NB4 (cell line): ENCODE data around the gene ATP11C.

Experiments
- DNase-seq: peaks from one replicate; pipeline ENCODE4 v3.0.0; 2010; ENCODE audit warnings: low read depth
- H3K4me3 ChIP-seq: one replicate; pipeline ENCODE4 v1.5.1; 2011; ENCODE audit warnings: mild to moderate bottlenecking, low read depth, low read length, moderate library complexity
- MYC ChIP-seq: IDR thresholded peaks from 2 replicates; pipeline ENCODE4 v1.6.1; 2011; ENCODE audit warnings: low read depth, low read length
- POLR2A ChIP-seq: IDR thresholded peaks from 2 replicates; pipeline ENCODE4 v1.6.1; 2011; ENCODE audit warnings: mild to moderate bottlenecking; ENCODE audit not compliant: insufficient read length; ENCODE audit errors: extremely low read depth
- TF ChIP-seq, protein P1 (sequence below): IDR thresholded peaks from 2 replicates; pipeline ENCODE4 v1.6.1; 2011; ENCODE audit warnings: low read depth, low read length
- TF ChIP-seq, protein P2 (sequence below): IDR thresholded peaks from one replicate; pipeline ENCODE4 v1.5.1; 2012; ENCODE audit warnings: low read depth, low read length

Gene ATP11C

DNA sequence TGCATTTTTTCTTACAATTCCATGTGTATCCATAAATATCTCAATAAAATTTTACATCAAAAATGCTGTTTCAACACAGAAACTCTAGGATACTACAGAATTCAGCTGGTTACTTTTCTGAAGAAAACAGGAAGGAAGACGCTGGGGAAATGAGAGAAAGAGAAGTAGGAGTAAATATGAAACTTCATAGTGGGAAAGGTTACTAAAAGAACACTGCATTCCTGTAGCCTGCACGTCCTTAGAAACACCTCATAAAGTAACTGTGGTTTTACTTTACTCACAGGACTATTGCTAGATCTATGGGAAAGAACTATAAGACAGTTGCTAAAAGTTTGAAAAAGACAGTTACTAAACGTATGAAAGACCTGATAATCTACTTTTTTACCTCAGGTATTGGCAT is 23.1 kb downstream of the ATP11C start:
- DNase-seq: peak; percentile 34
- no peak overlapping the region for H3K4me3 ChIP-seq
- TF ChIP-seq POLR2A: no peak

DNA sequence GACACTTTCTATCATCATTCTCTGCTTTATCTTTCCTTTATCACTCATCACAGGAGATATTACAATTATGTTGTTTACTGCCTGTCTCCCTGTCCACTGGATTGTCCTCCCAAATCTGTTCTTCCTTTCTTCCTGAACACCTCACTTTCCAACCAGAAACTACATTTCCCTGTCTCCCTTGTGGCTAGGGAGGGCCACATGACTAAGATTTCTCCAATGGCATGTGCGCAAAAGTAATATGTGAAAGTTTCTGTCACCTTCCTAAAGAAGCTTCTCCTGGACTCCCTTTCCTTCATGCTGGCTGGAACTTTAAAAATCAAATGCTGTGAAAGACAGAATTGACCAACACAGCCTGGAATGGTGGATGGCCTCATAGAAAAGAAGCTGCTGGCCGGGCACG is 25.8 kb downstream of the ATP11C start:
- H3K4me3 ChIP-seq: no peak overlapping the region
- no peak for DNase-seq
- no peak for TF ChIP-seq POLR2A
- no peak for TF ChIP-seq MYC
- TF ChIP-seq, protein P1, sequence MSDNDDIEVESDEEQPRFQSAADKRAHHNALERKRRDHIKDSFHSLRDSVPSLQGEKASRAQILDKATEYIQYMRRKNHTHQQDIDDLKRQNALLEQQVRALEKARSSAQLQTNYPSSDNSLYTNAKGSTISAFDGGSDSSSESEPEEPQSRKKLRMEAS: no peak
- TF ChIP-seq, protein P2, sequence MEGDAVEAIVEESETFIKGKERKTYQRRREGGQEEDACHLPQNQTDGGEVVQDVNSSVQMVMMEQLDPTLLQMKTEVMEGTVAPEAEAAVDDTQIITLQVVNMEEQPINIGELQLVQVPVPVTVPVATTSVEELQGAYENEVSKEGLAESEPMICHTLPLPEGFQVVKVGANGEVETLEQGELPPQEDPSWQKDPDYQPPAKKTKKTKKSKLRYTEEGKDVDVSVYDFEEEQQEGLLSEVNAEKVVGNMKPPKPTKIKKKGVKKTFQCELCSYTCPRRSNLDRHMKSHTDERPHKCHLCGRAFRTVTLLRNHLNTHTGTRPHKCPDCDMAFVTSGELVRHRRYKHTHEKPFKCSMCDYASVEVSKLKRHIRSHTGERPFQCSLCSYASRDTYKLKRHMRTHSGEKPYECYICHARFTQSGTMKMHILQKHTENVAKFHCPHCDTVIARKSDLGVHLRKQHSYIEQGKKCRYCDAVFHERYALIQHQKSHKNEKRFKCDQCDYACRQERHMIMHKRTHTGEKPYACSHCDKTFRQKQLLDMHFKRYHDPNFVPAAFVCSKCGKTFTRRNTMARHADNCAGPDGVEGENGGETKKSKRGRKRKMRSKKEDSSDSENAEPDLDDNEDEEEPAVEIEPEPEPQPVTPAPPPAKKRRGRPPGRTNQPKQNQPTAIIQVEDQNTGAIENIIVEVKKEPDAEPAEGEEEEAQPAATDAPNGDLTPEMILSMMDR: no peak

DNA sequence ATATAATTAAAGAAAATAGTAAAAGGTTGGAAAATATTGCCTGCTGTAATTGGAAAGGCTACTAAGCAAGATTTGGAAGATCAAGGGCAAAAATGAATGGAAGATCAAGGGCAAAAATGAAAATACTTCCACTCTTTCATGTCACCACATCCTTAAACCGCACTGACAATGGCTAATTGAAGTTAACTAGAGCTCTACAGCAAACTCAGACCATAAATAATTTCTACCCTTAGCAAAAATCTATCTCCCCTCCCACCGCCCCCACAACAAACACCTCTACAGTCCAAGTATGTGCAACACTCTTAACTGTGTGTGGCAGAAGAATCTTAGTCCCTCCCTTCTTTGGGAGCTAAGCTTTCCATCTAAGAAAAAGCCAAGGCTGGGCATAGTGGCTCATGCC is 27.1 kb downstream of the ATP11C start:
- TF ChIP-seq, protein P2: no peak
- TF ChIP-seq MYC (no peak), POLR2A (no peak)
- TF ChIP-seq, protein P1: no peak
- H3K4me3 ChIP-seq: no peak overlapping the region
- DNase-seq: no peak

DNA sequence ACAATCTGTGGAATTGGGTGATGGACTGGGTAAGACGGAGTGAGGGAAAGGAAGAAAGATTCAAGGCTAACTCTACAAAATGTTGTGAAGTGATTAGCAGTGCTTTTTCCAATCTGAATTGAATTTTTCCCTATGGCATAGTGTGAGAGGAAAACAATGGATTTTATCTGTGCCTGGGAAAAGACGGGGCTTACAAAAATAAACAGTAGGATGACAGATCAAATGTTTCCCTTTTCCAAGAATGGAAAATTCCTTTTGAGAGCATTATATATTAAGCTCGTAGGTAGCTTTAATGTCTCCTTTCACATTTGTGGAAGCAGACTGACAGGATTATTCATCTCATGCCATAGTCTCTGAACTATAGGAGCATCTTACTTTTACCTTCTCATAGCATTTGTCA is 27.8 kb downstream of the ATP11C start:
- TF ChIP-seq, protein P2: no peak
- TF ChIP-seq POLR2A: no peak
- no peak overlapping the region for H3K4me3 ChIP-seq
- DNase-seq: no peak

DNA sequence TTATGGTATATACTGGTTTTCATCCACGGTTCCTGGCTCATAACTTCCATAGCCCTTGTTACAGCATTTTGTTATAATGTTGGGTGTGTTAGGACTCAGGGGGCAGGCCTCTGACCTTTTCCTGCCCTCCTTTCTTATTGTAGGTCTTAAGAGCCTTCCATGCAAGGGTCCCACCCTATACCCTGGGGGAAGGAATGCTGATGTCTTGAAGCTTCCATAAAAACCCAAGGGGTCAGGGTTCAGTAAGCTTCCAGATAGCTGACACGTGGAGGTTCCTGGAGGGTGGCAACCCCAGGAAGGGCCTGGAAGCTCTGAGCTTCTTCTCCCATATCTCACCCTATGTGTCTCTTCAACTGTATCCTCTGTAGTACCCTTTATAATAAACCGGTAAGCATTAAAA is 29.6 kb downstream of the ATP11C start:
- DNase-seq: no peak
- H3K4me3 ChIP-seq: no peak overlapping the region
- TF ChIP-seq POLR2A: no peak
- TF ChIP-seq, protein P2: no peak
- TF ChIP-seq MYC: no peak
- TF ChIP-seq, protein P1: no peak

DNA sequence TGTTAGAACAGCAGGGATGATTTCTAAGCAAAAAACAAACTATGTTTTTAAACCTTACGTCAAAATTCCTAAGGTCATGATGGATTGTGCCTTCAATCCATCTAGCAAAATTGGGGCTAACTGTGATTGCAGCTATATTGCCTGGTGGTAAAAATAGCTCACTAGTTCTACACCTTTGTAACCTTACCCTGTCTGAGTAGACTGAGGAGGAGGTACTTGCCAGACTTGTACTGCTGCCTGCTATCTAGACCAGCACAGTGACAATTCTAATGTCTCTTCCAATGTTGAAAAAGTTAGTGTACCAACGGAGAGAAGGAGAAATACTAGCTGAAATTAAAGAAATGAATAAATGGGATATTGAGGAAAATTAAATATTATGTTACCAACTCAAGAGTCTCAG is 30.3 kb downstream of the ATP11C start:
- DNase-seq: no peak
- no peak overlapping the region for H3K4me3 ChIP-seq
- TF ChIP-seq, protein P1: no peak
- no peak for TF ChIP-seq POLR2A
- TF ChIP-seq, protein P2: no peak

DNA sequence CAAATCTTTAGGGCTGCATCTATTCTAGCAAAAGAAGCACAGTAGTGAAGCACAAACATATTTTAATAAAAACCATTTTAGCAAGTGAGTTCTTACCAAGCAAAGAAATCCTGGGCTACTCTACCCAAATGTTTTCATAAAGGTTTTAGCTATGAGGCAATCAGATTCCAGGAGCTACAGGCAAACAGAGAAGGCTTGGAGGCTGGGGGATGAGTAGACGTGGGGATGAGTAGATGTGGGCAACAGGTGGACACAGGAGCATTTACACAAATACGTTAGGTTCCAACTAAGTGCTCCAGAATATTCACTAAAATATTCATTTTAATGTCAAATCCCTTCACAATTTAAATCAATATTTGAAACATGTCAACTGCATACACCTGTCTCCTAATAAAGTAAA is 34.5 kb downstream of the ATP11C start:
- H3K4me3 ChIP-seq: no peak overlapping the region

More for the DNA sequence above, 34.5 kb downstream of the ATP11C start:
- no peak for TF ChIP-seq POLR2A
- TF ChIP-seq, protein P1: no peak
- TF ChIP-seq MYC: no peak
- TF ChIP-seq, protein P2: no peak
- DNase-seq: no peak
